Cardiac muscle cell (in vitro differentiated cells and primary cell): ENCODE measurements around the gene ROBO4. TPM values are rescaled to one million over a fixed set of nuclear protein-coding genes. Genes with fewer than 3 reads are reported as not detected.
A peak's percentile ranks its signal among the peaks of the same experiment; 100 is the strongest.

Experiments used
- DNase-seq, 2 donors: peaks; one replicate each; pipeline versions ENCODE4 v3.0.0 to v3.0.0-alpha.2; 2010 to 2017; ENCODE audit warnings: low read depth in 1 of 2, low spot score in 1 of 2
- H3K27ac ChIP-seq: fragments of 200-600 bp; sonication (generic); 2 replicates; pipeline ENCODE4 v1.5.1; 2016
- H3K27me3 ChIP-seq: fragments of 200-600 bp; sonication (generic); 2 replicates; pipeline ENCODE4 v1.6.0; 2016; ENCODE audit warnings: control low read depth
- H3K36me3 ChIP-seq: fragments of 200-600 bp; sonication (generic); 2 replicates; pipeline ENCODE4 v1.5.1; 2016; ENCODE audit warnings: control low read depth
- H3K4me1 ChIP-seq: fragments of 200-600 bp; sonication (generic); 2 replicates; pipeline ENCODE4 v1.8.1; 2017; ENCODE audit warnings: low read depth, mild to moderate bottlenecking, mixed run types
- H3K4me3 ChIP-seq: fragments of 200-600 bp; sonication (generic); 2 replicates; pipeline ENCODE4 v1.5.1; 2016; ENCODE audit warnings: mild to moderate bottlenecking
- H3K9me3 ChIP-seq: fragments of 200-600 bp; sonication (generic); 2 replicates; pipeline ENCODE4 v1.5.1; 2017; ENCODE audit warnings: low read depth, mild to moderate bottlenecking, control low read depth
- polyA plus RNA-seq: library from polyadenylated mRNA; unstranded; fragments of >200 nt; fragmentation: Nextera tagmentation; extraction: Ambion mirVana; gene quantifications from 2 replicates; pipeline ENCODE4 v1.2.1, GENCODE V29; 2016
- total RNA-seq: library from RNA; depleted of rRNA; stranded (reverse); fragments of >200 nt; gene quantifications from 2 replicates; pipeline ENCODE4 v1.2.3, GENCODE V29; 2016
- TF ChIP-seq, protein P1 (sequence below): IDR thresholded peaks from 2 replicates; pipeline ENCODE4 v1.5.1; 2012; ENCODE audit warnings: low read depth, mild to moderate bottlenecking, low read length

Gene ROBO4
- total and polyA plus RNA-seq, 2 experiments from 2014 or later: 0.21 to 2.4 TPM

DNA sequence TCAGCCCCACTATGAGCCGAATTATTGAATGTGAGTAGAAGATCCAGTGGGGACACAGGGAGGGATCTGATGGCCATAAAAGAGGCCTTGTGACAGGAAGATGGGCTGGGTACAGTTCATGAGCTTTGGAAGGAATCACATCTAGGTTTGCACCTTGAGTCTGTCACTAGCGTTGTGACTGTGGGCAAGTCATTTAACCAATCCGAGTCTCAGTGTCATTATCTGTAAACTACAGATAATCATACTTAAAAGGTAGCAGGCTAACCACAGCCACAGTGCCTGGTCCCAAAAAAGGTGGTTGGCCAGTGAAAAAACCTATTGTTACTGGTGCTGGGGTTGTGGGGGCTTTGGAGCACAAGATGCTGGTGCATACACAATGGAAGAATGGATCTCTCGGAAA lies 25.2 kb upstream of the ROBO4 start:
- Histone ChIP-seq H3K36me3 (no peaks in the 10 kb centered on the region), H3K4me3 (no peak overlapping the region), H3K27me3 (peaks cover 10% of the 10 kb centered on the region), H3K27ac (no peak overlapping the region), H3K4me1 (no peaks in the 10 kb centered on the region), H3K9me3 (no peaks in the 10 kb centered on the region)
- DNase-seq: no peak
- TF ChIP-seq, protein P1, sequence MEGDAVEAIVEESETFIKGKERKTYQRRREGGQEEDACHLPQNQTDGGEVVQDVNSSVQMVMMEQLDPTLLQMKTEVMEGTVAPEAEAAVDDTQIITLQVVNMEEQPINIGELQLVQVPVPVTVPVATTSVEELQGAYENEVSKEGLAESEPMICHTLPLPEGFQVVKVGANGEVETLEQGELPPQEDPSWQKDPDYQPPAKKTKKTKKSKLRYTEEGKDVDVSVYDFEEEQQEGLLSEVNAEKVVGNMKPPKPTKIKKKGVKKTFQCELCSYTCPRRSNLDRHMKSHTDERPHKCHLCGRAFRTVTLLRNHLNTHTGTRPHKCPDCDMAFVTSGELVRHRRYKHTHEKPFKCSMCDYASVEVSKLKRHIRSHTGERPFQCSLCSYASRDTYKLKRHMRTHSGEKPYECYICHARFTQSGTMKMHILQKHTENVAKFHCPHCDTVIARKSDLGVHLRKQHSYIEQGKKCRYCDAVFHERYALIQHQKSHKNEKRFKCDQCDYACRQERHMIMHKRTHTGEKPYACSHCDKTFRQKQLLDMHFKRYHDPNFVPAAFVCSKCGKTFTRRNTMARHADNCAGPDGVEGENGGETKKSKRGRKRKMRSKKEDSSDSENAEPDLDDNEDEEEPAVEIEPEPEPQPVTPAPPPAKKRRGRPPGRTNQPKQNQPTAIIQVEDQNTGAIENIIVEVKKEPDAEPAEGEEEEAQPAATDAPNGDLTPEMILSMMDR: no peak

DNA sequence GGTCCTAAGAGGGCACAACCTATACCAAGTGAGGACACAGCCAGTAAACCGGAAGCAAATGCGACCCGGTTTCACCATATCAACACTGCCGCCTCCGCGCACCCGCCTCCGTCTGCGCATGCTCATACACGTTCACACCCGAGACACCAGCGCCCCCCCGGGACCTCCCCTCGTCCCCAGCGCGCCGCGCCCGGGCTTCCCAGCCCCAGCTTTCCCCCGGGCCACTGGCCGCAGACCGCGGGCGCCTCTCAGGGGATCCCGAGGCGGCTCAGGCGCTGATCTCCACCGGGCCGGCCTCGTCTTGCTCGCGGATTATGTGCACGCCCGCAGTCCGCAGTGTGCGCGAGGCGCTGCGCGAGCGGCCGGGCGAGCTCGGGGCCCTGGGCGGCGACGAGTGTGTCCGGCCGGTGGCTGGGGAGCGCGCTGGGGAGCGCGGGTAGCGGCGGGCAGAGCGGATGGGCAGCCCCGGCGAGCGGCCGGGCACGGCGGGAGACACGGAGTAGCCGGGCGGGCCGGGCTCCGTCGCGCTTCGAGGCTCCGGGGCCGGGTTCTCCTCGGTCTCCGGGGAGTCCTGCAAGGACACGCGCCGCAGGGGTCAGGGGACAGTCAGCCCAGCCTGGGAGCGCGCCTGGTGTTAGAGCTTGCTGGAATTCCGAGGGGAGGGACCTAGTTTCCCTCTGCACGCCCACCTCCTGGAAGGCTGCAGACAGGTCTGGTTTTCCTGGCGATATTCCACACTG lies 23.4 kb upstream of the ROBO4 start:
- Histone ChIP-seq H3K36me3 (no peaks in the 10 kb centered on the region), H3K27ac (peak overlapping the region; percentile 50), H3K27me3 (peaks cover 10% of the 10 kb centered on the region), H3K9me3 (no peaks in the 10 kb centered on the region), H3K4me1 (no peaks in the 10 kb centered on the region), H3K4me3 (peak overlapping the region; percentile 35)
- DNase-seq: peak; percentile 76 to 86
- TF ChIP-seq, protein P1: no peak

DNA sequence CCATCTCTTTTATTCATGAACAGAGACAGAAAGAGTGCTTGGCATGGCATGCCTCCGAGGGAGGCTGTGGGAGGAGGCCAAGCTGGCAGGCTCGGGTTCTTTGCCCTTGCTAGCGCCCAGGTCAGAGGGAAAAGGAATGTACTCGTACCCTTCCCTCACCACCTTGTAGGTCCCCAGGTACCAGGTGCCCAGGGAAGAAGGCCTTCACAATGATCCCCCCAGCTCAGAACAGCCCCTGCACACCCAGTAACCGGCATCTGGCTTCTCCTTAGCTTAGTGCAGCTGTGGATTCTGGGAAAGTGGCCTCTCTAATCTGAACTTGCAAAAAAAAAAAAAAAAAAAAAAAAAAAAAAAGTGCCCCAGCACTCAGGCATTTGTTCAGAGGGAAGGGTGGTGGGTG lies 22.7 kb upstream of the ROBO4 start:
- Histone ChIP-seq H3K4me1 (no peaks in the 10 kb centered on the region), H3K27me3 (peaks cover 10% of the 10 kb centered on the region), H3K4me3 (no peak overlapping the region), H3K36me3 (no peaks in the 10 kb centered on the region), H3K9me3 (no peaks in the 10 kb centered on the region), H3K27ac (no peak overlapping the region)
- TF ChIP-seq, protein P1: no peak
- DNase-seq: no peak

DNA sequence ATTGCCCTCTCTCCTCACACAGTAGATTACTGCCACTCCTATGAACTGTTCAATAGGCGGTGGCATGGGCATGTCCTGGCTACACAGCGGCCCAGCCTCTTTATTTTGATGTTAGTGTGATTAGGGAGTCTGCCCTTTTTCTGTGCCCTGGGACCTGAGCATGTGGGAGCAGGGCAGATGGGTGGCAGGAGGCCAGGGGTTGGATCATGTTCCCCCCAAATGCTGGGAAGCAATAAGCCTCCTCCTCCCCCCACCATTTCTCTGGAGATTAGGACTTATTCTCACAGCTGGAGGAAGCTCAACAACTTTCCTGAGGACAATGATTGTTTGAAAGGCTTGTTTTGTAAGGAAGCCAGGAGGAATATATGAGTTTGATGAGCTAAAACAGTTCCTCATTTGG lies 22.2 kb upstream of the ROBO4 start:
- H3K4me3 ChIP-seq: no peak overlapping the region
- H3K27ac ChIP-seq: no peak overlapping the region
- TF ChIP-seq, protein P1: no peak
- peaks cover 10% of the 10 kb centered on the region for H3K27me3 ChIP-seq
- no peaks in the 10 kb centered on the region for H3K4me1 ChIP-seq
- no peaks in the 10 kb centered on the region for H3K9me3 ChIP-seq
- no peak for DNase-seq
- H3K36me3 ChIP-seq: no peaks in the 10 kb centered on the region

DNA sequence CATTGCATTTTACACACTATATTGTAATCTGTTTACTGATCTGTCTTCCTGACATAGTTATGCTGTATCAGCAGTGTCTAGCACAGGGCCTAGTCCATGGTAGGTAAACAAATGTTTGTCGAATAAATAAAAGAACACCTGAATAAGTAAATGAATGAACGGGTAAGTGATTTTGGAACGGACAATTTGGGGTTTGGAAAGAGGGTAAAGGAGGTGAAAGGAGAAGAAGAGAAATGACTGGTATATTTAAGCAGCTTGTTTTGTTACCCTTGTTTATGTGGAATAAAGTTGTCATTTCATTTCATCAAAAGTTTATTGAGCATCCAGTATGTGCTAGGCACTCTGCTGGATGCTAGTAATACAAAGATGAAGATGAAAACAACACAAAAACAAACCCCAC lies 21.3 kb upstream of the ROBO4 start, which contains the start of gene HEPN1:
Gene HEPN1 (plus strand): TSS at position 301 of the 400 bp plus-strand sequence.
- TF ChIP-seq, protein P1: no peak
- Histone ChIP-seq H3K9me3 (no peaks in the 10 kb centered on the region), H3K27ac (no peak within 1 kb of the TSS), H3K27me3 (peaks cover 10% of the 10 kb centered on the region), H3K4me3 (no peak within 1 kb of the TSS), H3K36me3 (no peaks in the 10 kb centered on the region), H3K4me1 (no peaks in the 10 kb centered on the region)
- DNase-seq: no peak
